Prostate gland (tissue), 2 donors: ENCODE measurements around the gene AOPEP. TPM values are rescaled to one million over a fixed set of nuclear protein-coding genes. Genes with fewer than 3 reads are reported as not detected.

ENCODE experiments used
- DNase-seq: peaks from one replicate; pipeline ENCODE4 v3.0.0-alpha.2; 2019; ENCODE audit warnings: low spot score
- H3K27ac ChIP-seq, 2 donors: fragments of 200-600 bp; sonication (generic); 2 replicates each; pipeline ENCODE4 v1.5.1; 2017 to 2019
- H3K27me3 ChIP-seq: fragments of 200-600 bp; sonication (generic); replicated peaks from 2 replicates; pipeline ENCODE4 v1.5.1; 2019; ENCODE audit not compliant: insufficient read depth
- H3K36me3 ChIP-seq, 2 donors: fragments of 200-600 bp; sonication (generic); 1 replicate in 1 of 2; 2 replicates in 1 of 2; pipeline versions ENCODE4 v1.5.1 to v1.8.1; 2017 to 2019
- H3K4me1 ChIP-seq: fragments of 200-600 bp; sonication (generic); replicated peaks from 2 replicates; pipeline ENCODE4 v1.5.1; 2019
- H3K4me3 ChIP-seq, 2 donors: fragments of 200-600 bp; sonication (generic); 2 replicates each; pipeline ENCODE4 v1.5.1; 2017 to 2019
- H3K9me3 ChIP-seq: fragments of 200-600 bp; sonication (generic); 2 replicates; pipeline ENCODE4 v1.5.1; 2017
- CTCF ChIP-seq, 4 experiments: fragments of 200-600 bp in 2 of 4; fragments of 450-650 bp in 2 of 4; sonication (generic) in 2 of 4; IDR thresholded peaks; 1 replicate in 3 of 4; 2 replicates in 1 of 4; pipeline ENCODE4 v1.5.1; 2016 to 2019; ENCODE audit warnings: antibody characterized with exemption in 4 of 4, mild to moderate bottlenecking in 2 of 4, moderate library complexity in 2 of 4
- POLR2A ChIP-seq: fragments of 450-650 bp; IDR thresholded peaks from one replicate; pipeline ENCODE4 v1.6.1; 2016; ENCODE audit warnings: antibody characterized with exemption, mild to moderate bottlenecking
- POLR2AphosphoS5 ChIP-seq: sonication (generic); formaldehyde crosslinking; IDR thresholded peaks from one replicate; pipeline ENCODE4 v1.6.1; 2017; ENCODE audit warnings: antibody characterized with exemption
- WGBS: methylation state at CpG from one replicate; pipeline ENCODE4 v1.1.5; 2018; 5-methylcytosine and 5-hydroxymethylcytosine counted together
- intact Hi-C: fragments of 100-400 bp; cut with DNase I; formaldehyde crosslinking; loops from one replicate; pipeline ENCODE4 v1.14.2; 2022
- total RNA-seq, 2 donors: library from RNA; depleted of rRNA; stranded (reverse); fragments of >200 nt; gene quantifications; one replicate each; pipeline ENCODE4 v1.1.0, GENCODE V29; 2016

Gene AOPEP
- total RNA-seq, 2 donors from 2014 or later = 107 to 188 TPM

GRCh38 chr9:94819161-94819687, 92.7 kb downstream of the AOPEP start:
- Histone ChIP-seq H3K4me3 (no peak overlapping the region), H3K27ac (peak overlapping the region; percentile 69 to 71), H3K27me3 (no peaks in the 10 kb centered on the region), H3K9me3 (no peaks in the 10 kb centered on the region), H3K4me1 (peaks cover 3% of the 10 kb centered on the region), H3K36me3 (no peaks in the 10 kb centered on the region)
- TF ChIP-seq POLR2A (no peak), POLR2AphosphoS5 (peak; percentile 61)
- WGBS = 21% methylated on average over 8 of the region's 8 CpGs
- DNase-seq = peak; percentile 43
- intact Hi-C loops = no loop called here

- DNase-seq = no peak
- TF ChIP-seq POLR2AphosphoS5 = no peak
- no peak for TF ChIP-seq POLR2A
- no peak for TF ChIP-seq CTCF (IDR thresholded peaks at IDR 0.05)
- Histone ChIP-seq H3K4me1 (peaks cover 5% of the 10 kb centered on the region), H3K36me3 (no peaks in the 10 kb centered on the region), H3K27ac (peak overlapping the region; percentile 56 to 59), H3K9me3 (no peaks in the 10 kb centered on the region), H3K27me3 (no peaks in the 10 kb centered on the region), H3K4me3 (no peak overlapping the region)
- 95% methylated on average over 3 of the region's 3 CpGs for WGBS
- intact Hi-C loops = no loop called here
These were observed 94.8 kb downstream of the AOPEP start for GRCh38 chr9:94821098-94821887.

- no peak for DNase-seq
- peaks cover 11% of the 10 kb centered on the region for H3K4me1 ChIP-seq
- no peak overlapping the region for H3K4me3 ChIP-seq
- H3K27ac ChIP-seq = peak overlapping the region; percentile 56 to 59
- no peaks in the 10 kb centered on the region for H3K36me3 ChIP-seq
- intact Hi-C loops = no loop called here
- 40% methylated on average over 2 of the region's 2 CpGs for WGBS
- H3K9me3 ChIP-seq = no peaks in the 10 kb centered on the region
- no peaks in the 10 kb centered on the region for H3K27me3 ChIP-seq
- TF ChIP-seq POLR2A = no peak
- TF ChIP-seq CTCF (IDR thresholded peaks at IDR 0.05) = no peak
- TF ChIP-seq POLR2AphosphoS5 = peak; percentile 16
These were observed 95.8 kb downstream of the AOPEP start for GRCh38 chr9:94822273-94822672.

GRCh38 chr9:94823710-94824109, 97.2 kb downstream of the AOPEP start:
- 95% methylated on average over 5 of the region's 5 CpGs for WGBS
- Histone ChIP-seq H3K27ac (peak overlapping the region in 1 of 2 donors; percentile 59), H3K36me3 (no peaks in the 10 kb centered on the region), H3K4me1 (peaks cover 11% of the 10 kb centered on the region), H3K9me3 (no peaks in the 10 kb centered on the region), H3K27me3 (no peaks in the 10 kb centered on the region), H3K4me3 (no peak overlapping the region)
- intact Hi-C loops = no loop called here
- TF ChIP-seq POLR2AphosphoS5 (no peak), POLR2A (no peak), CTCF (IDR thresholded peaks at IDR 0.05) (no peak)
- DNase-seq = no peak

GRCh38 chr9:94824411-94824810, 97.9 kb downstream of the AOPEP start:
- Histone ChIP-seq H3K4me3 (no peak overlapping the region), H3K27ac (peak overlapping the region in 1 of 2 donors; percentile 72), H3K9me3 (no peaks in the 10 kb centered on the region), H3K4me1 (peaks cover 8% of the 10 kb centered on the region), H3K36me3 (no peaks in the 10 kb centered on the region), H3K27me3 (no peaks in the 10 kb centered on the region)
- WGBS = 70% methylated on average over 2 of the region's 2 CpGs
- no peak for DNase-seq
- intact Hi-C loops = no loop called here
- TF ChIP-seq POLR2A (no peak), CTCF (IDR thresholded peaks at IDR 0.05) (no peak), POLR2AphosphoS5 (no peak)
